ENCODE results near the gene CFAP77.

DNA sequence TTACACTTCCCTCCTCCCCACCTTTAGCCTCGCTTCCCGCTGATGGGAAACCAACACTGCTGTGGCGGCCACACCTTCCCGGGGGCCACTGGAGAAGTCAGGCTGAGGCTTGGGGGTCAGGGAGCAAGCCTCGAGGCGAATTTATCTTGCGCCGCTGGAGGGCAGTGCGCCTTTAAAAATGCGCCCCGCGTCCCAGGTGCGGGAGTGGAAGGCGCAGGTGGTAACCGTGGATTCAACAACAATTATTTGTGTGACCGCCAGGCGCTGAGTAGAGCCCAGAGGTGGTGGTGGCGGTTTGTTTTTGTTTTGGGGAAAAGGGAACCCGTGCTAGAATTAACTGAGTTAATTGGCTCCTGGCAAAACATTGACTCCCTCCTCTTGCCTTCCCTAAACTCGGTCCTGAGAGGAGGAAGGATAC lies 1.1 kb downstream of the CFAP77 start:
- TF ChIP-seq, protein P1, sequence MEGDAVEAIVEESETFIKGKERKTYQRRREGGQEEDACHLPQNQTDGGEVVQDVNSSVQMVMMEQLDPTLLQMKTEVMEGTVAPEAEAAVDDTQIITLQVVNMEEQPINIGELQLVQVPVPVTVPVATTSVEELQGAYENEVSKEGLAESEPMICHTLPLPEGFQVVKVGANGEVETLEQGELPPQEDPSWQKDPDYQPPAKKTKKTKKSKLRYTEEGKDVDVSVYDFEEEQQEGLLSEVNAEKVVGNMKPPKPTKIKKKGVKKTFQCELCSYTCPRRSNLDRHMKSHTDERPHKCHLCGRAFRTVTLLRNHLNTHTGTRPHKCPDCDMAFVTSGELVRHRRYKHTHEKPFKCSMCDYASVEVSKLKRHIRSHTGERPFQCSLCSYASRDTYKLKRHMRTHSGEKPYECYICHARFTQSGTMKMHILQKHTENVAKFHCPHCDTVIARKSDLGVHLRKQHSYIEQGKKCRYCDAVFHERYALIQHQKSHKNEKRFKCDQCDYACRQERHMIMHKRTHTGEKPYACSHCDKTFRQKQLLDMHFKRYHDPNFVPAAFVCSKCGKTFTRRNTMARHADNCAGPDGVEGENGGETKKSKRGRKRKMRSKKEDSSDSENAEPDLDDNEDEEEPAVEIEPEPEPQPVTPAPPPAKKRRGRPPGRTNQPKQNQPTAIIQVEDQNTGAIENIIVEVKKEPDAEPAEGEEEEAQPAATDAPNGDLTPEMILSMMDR (IDR thresholded peaks at IDR 0.05; ENCODE audit: insufficient read depth, low read depth, low read length), result peak; percentile 43
- no peak for TF ChIP-seq EZH2 (IDR thresholded peaks at IDR 0.05; ENCODE audit: insufficient read depth, low read length)
